NCI-H2196 (cell line): Measurements from ENCODE around the gene HEPN1.
"Not testable (repeated sequence)": the region's sequence is repeated elsewhere in the genome, so short reads cannot be mapped to it uniquely, and the experiment has no call there.

Experiments used
- DNase-seq: peaks from one replicate; lab custom pipeline; 2025; ENCODE audit not compliant: unreplicated experiment; lab: John Stamatoyannopoulos, UW

HEPN1 gene

DNA sequence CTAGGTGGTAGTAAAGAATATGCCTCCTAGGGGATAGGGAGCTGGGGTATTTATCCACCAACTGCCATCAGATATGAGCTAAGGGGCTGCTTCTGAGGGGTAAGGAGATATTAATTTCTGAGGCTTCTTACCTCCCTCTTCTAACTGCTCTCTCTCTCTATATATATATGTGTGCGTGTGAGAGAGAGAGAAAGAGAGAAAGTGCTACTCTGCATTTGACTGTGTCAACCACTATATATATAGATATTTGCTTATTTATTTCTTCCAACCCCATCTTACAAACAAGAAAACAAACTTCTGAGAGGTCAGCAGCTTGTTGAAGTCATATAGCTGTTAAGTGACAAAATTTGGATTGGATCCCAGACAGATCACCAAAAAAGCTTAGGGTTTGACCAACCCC is 22.7 kb downstream of the HEPN1 start:
- no peak for DNase-seq

DNA sequence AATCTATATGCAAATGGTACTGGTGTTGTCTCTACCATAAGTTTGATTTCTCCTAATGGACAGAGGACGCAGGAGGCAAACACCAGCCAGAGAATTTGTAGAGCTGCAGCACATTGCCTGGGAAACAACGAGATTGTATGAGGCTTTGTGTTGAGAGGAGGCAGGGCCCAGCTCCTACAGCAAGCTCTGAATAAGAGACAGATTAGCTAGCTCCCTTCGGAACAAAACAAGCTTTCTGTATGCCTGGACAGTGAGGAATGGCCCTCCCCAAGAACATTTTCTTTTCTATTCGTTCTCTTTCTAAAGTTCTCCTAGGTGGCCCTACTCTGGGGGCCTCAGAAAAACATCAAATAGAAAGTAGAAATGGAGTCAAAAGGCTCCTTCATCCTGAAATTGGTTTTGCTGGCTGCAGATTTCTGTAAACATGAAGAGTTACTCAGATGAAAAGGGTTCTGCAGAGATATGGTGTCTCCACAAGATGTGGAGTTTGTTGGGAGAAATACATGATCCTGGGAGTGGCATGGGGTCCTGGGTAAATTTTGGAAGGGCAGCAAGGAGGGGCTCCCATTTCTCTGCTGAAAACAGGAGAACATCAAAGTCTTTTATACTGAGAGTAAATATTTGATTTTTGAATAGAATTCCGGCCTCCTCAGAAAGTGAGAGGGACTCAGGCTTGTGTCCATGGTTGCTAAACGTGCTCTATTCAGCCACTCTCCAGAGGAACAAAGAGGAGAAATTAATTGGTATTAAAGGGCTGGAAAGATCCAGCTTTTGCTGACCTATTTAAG is 23.6 kb downstream of the HEPN1 start:
- DNase-seq = no peak

DNA sequence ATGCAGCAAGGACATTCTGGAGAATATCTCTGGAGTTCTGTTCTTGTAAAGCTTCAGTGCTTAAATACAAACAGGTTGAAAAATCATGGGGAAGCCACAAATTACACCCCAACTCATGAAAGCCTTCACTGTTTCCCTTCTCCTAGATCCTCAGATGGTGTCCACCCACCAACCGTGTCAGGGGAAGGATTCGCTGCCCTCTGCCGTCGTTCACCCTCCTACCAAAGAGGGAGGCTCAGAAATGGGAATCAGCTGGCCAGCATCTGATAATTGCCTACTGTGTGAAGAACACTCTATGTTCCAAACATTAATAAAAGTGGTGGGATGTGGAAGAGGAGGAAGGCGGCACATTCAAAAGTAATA is 24.2 kb downstream of the HEPN1 start:
- no peak for DNase-seq

DNA sequence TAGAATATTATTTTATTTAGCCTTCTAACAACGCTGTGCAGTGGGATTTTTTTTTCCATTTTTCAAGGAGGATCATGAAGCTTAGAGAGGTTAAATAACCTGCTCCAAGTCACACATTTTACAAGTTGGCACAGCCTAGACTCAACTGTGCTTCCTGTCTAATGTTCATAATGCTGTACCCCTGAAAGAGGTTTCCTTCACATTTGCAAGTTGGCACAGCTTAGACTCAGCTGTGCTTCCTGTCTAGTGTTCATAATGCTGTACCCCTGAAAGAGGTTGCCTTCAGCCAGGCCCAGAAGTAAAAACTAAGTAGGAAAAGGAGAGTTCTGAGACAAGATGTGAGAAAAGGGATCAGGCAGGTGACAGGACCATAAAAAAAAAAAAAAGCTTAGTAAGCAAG is 24.7 kb downstream of the HEPN1 start:
- DNase-seq = no peak

DNA sequence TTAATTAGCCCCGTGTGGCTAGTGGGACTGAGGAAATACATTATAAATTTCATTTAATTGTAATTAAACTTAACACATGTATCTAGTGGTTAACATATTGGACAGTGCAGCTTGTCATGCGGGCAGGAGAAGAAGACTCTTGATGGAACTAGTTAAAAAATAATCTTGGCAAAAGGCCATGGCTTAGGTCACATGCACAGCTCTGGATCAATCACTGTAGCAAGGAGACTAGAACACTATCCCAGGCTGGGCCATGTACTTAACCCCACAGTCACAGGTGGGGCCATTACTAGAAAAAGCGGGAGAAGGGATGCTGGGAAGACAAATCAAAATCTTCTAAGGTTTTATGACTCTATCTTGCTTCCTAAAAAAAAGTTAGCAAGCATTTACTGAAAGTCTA is 25.5 kb downstream of the HEPN1 start:
- DNase-seq = no peak

DNA sequence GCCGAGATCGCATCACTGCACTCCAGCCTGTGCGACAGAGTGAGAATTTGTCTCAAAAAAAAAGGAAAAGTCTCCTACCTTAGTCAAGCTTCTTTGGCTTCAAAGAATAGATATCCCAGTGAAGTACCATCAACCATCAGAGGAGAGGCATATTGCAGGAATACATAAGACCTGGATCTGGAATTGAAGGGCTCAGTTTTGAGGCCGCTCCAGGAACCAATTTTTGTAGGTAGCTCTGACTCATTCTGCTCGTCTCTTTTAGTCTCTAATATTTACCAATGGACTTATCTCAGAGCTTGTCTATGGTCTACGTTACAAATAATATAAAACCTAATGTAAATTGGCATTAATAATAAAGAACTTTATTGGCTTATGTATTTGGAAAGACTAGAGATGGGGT is 26.8 kb downstream of the HEPN1 start:
- DNase-seq = no peak

DNA sequence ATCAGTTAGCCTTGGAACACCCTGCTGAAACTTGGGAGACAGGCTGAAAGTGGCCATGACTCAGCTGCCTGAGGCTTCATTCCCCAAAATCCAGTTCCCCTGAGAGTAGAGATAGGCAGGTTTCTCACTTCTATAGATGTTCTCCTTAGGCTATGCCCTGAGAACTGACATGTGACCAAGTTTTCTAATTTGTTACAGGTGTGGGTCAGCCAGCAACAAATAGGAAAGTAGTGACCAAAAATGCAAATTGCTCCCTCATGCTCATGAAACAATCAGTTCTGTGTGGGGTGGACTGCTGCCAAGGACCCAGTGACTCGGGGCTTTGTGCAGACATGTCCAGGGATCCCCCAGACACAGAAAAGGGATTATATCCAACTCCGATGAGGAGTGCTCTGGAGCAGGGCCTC is 27.7 kb downstream of the HEPN1 start:
- DNase-seq = no peak

DNA sequence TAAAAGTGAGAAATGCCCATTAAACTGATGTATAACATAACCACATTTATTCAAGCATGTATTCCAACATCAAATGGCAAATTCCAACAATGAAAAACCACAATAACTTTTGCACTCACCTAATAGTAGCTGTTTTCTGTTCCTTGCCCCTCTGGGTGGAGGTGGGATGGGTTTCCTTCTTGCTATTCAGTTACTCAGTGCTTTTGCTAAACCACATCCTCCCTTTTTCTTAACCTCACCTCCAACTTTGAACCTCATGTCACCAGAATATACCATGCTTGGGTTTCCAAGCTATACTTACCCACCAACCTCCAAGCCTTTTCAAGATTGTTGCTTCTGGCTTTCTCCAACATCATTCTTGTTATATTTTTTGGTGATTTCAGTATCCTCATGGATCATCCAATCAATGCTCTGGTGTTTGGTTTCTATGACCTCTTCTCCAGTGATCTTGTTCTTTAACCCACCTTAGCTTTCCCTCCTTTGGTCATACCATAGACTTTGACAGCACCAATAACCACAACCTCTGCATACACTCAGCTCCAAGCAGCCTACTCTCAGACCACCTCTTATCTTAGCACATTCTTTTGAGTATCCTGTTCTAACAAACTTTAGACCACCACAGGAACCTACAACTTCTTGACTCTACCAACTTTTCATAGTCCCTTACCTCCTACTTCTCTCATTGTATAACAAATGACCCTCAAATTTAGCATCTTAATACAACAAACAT is 31.7 kb downstream of the HEPN1 start:
- DNase-seq = no peak

DNA sequence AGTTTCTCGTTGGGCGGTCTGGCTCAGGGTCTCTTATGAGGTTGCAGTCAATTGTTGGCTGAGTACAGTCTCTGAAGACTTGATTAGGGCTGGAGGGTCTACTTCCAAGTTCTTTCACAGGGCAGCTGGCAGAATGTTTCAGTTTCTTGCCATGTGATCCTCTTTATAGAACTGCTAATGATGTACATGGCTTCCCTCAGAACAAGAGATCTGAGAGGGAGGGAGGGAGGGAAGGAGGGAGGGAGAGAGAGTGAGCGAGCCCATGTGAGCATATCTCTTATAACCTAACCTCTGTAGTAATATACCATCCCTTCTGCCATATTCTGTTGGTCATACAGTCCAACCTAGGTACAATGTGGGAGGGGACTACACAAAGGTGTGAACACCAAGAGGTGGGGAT is 32.3 kb downstream of the HEPN1 start:
- DNase-seq = no peak

DNA sequence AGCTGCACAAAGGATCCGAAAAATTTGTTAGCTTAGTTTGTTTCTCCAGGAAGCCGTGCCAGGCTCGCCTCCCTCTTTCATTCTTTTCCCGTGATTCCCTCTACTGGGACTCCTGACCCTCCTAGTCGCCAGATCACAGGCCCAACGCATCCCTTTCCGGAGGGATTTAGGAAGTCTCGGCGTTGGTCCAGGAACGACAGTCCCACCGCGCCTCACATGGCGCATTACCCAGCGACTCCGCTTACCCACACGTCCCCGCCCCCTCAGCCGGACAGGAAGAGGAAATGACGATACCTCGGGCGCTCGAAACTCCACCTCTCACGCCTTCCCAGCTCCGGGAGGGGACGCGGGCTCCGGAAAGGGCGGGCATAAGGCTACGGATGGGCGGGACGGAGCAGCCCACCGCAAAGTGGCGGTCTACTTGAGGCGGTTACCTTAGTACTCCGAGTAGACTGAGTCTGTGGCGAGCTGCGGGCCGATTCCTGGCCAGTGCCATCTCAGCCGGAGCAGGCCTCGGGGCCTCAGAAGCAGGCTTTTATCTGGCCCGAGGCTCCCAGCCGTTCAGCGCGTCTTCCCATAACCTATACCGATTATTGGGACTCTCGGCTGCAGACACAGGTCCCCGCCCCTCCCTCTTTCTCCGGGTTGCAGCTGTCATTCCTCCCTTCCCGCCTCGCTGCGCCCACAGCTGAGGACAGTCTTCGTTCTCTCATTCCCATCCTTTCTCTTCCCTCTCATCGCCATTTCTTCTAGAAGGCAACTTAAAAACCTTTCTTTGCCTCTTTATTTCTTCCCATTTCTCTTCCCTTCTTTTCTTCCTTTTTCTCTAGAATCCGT is 34.9 kb downstream of the HEPN1 start, which contains the start of gene CCDC15:
TSS of gene CCDC15 (plus strand) at position 450 of the 837 bp plus-strand sequence. CDS start 531 bp downstream, outside the sequence.
- DNase-seq = peak; percentile 98

DNA sequence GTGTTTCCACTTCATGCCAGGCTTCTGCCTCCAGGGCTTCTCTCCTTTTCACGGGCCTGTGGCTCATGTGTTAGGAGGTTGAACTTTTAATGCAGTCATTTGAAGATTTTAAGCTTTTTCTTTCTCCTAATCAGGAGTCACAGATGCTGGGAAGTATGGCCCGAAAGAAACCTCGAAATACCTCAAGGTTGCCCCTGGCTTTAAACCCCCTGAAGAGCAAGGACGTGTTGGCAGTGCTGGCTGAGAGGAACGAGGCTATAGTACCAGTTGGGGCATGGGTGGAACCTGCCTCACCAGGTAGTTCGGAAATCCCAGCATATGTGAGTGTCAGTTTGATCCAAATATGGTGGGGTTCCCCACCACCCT is 35.5 kb downstream of the HEPN1 start:
- DNase-seq = no peak

DNA sequence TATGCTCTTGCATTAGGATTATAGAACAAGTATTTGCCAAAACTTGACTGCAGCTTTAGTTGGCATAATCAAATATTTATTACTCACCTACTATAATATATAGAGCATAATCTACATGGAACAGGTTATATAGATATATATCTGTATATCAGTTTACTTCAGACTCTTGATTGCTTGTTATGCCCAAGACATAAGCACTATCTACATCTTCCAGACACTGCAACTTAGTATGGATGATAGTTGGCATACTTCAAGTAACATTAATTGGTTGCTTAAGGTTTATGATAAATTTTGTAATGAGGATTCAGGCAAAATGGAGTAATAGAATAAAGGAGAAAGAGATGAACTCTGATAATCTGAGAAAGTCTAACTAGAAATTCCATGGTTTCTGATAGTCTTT is 36.0 kb downstream of the HEPN1 start:
- no peak for DNase-seq

DNA sequence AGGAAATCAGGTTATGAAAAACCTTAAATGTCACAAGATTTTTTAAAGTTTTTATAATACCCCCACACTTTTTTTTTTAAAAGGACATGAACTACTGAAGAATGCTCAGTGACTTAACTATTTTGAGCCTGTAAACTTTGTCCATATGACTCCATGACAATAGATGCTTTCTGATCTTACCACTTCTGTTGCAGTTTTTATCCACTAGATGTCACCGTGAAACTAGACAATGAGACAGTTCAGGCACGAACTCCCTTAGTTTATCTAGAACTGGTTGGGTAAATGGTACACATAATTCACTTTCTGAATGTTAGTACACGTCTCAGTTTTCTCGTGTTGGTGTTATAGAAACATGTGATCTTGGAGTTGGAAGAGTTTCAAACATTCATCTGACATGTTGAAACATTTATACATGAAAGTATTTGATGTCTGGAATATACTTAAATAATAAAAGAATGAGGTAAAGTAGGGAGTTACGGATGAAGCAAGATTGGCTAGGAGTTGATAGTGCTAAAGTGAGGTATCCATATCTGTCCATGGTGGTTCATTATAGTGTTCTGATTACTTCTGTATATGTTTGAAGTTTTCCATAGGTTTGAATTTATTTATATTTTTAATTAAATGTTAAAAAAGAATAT is 43.0 kb downstream of the HEPN1 start:
- DNase-seq = peak; percentile 75

DNA sequence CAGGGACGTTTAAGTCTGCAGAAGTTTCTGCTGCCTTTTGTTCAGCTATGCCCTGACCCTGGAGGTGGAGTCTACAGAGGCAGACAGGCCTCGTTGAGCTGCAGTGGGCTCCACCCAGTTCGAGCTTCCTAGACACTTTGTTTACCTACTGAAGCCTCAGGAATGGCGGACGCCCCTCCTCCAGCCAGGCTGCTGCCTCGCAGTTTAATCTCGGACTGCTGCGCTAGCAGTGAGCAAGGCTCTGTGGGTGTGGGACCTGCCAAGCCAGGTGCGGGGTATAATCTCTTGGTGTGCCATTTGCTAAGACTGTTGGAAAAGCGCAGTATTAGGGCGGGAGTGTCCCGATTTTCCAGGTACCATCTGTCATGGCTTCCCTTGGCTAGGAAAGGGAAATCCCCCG is 49.1 kb downstream of the HEPN1 start:
- DNase-seq = not testable (repeated sequence)
